Activated T-cell treated with anti-CD3 and anti-CD28 coated beads, Interleukin-2, amount 50 U/mL, for 1 hour (primary cell): ENCODE results near the gene SOX5.

Source experiments
- DNase-seq: peaks from one replicate; pipeline ENCODE4 v3.0.0-alpha.2; 2020

SOX5 gene

DNA sequence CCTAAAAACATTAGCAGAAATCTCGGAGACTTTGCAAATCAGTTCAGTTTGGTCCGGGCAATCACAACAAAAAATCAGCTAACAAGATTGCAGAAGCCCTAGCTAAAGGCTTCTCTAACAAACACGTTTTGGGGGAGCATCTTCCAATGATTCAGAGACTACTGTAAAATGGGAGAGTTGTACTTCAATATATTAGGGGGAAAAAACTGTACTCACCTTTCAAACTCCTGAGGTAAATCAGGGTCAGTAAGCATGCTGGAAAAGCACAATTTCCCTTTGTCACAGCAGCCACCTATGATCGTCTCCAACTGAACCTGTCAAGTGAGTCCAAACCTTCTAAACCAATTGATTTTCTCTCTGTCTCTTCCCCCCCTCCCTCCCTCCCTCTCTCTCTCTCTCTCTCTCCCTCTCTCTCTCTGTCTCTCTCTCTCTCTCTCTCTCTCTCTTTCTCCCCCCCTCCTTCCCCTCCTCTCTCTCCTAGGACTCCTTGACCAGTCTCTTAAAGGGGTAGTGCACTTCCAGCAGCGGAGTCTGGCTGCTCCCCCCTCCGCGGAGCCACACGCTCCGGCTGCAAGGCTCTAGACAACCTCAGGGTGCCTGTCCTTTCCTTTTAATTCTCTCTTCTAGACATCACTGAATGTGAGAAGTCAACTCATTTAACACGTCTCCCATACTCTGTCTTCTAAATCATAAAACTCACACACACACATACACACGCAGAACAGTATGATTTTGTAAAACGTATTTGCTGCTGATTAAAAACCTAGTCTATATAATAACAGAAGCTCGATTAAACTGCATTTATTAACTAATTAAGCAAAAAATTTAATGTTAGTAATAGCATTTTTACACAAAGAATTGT lies at the start of gene SOX5:
SOX5 (minus strand) TSS at position 323 of the 862 bp plus-strand sequence; CDS start at position 254, 69 bp downstream.
- no peak for DNase-seq

DNA sequence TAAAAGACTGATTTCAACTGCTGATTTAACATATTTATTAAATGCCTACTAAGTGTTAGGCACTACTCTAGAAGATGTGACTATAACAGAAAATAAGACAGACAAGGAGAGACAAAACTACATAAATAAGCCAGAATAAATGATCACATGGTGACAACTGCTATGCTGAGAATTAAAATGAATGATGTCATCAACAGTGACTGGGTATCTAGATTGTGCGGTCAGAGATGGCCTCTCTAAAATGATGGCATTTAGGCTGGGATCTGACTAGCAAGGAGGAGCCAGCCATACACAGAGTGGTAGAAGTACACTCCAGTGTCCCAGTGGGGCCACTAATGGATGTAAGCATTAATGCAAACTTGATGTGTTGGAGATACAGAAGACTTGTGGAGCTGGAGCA lies 37.6 kb upstream of the SOX5 start:
- DNase-seq = no peak

- DNase-seq = no peak
Observed at GRCh38 chr12:23980826-23981225, 31.4 kb upstream of the SOX5 start.

DNA sequence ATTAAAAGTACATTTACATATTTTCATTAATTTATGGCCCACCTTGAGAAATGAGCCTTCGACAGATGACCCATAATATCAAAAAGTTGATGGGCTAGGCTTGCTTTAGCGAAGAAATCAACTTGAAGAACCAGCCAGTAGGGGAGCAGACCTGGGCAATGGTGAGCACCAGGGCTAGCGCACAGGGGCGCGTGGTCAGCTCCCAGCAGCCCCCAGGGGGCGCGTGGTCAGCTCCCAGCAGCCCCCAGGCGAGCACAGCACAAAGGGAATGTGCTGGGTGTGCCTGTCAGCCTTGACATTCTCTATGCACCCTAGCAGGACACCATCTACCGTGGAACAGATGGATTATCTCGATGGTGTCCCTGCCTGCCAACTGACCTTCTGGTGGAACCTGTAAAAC lies 15.3 kb upstream of the SOX5 start:
- no peak for DNase-seq

GRCh38 chr12:23959826-23960225 lies 10.4 kb upstream of the SOX5 start:
- no peak for DNase-seq

DNA sequence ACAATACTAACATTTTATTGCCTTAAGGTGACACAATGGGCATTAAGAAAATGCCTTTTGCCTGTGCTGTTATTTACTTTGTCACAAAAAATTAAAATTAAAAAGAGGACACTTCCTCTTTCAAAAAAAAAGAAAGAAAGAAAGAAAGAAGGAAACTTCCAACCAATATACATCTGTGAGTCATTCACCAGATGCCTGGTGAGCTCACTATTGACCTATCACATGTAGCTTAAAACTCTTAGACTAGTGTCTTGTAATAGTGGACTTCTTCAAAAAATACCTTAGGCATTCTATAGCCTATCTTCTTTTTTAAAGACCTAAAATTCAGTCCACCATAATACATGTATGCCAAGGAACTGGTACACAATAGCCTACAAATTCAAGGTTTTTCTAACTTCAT lies 4.9 kb upstream of the SOX5 start:
- DNase-seq = no peak

DNA sequence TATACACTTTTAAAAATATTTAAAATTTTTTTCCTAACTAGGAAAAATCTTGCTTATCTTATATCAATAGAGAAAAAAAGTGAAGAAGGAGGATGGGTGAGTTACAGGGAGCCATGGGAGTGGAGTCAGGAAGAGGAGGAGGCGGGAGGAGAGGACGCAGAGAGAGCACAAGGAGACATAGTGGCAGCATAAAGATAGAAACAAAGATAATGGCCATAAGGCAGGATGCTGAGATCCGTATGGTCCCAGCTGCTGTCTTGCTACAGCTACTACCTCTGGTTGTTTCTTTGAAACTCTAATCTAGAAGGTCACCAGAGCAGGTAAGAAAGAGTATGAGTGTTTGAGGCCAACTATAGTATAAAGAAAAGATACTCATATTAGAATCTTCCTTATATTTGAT lies 2.6 kb upstream of the SOX5 start:
- DNase-seq = no peak

GRCh38 chr12:23950775-23951451 lies 1.4 kb upstream of the SOX5 start:
- DNase-seq = no peak

GRCh38 chr12:23950210-23950774 lies 822 bp upstream of the SOX5 start:
- DNase-seq = no peak

DNA sequence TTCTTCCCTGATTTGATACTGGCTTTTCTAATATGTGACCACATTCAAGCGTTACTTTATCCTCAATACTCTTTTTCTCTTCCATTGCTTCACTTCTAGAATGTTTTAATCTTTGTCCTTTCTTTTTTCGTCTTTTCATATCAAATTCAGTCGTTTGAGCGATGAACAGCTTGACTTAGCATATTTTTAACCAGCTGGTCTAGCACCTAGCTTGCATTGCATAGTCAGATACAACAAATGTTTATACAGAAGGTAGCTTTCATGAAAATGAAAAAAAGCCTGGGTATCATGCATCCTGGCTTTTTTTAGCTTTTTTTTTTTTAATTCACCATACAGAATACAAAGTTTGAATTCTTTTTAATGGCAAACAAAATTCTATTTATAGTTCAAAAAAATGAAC lies 1.2 kb downstream of the SOX5 start:
- no peak for DNase-seq

DNA sequence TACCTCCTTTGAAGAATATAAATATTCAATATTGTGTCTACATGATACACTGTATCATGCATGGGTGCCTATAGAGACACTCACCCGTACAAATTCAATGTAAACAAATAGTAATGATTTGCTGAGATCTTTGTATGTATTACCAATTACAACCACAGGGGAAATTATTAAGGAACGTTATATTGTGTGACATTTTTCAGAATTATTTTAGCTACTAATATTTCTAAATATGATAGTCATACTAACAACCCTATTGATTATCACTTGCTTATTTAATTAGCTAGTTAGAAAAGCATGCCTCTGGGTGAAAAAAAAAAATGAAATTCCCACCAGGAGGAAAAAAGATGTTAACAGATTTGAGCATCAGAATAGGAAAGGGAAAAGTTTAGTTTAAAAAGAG lies 2.1 kb downstream of the SOX5 start:
- DNase-seq = no peak

DNA sequence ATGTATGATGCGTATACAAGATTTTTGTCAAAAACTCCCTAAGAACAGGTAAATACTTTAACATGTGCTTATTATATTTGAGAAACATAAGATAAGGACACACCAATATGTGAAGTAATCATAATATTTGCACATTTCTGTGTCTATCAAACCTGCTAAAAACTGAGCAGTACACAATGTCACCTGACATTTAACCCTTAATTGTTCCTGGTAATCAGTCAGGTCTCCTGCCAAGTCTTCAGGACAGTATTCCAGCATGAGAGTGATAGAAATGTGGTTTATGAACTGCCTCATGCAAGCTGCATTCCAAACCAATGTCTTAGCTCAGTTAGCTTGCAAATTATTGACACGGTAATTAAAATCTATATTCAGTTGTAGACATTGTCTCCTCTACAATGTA lies 4.2 kb downstream of the SOX5 start:
- no peak for DNase-seq

DNA sequence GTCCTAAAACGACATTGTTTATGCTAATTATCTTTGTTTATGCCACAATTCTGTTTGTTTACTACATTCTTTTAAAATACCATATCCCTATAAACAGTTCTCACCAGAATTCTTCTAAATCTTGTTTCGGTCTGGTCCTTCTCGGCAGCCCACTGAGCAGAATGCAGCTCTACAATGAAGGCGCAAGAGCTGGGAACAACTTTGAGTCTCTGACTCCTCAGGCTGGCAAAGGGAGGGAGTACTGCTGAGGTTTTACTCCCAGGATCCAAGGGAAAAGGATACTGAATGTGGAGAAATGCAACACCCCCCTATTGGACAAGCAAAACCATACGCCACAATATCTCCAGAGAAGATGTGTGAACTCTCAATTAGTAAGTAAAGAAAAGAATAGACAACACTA lies 5.4 kb downstream of the SOX5 start:
- no peak for DNase-seq

DNA sequence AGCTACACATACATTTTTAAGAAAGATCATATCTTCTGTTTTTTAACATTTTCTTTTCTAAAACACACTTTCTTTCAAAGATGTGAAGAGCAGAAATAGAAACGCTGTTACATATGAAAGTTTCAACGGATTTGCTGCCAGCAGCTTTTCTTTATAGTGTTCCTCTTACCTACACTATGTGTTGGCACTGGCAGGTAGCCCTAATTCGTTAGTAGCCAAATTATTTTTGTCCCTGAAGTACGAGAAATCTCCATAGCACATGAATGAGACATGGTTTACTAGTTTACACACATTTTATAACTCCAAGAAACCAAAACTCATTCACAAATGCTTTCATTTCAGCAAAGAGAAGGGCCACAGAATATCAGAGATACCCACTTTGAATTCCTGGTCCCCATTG lies 6.6 kb downstream of the SOX5 start:
- no peak for DNase-seq

GRCh38 chr12:23941780-23942179 lies 7.7 kb downstream of the SOX5 start:
- no peak for DNase-seq

- no peak for DNase-seq
Observed at GRCh38 chr12:23938422-23938821, 11.0 kb downstream of the SOX5 start.

- DNase-seq = no peak
Observed at GRCh38 chr12:23931176-23931575, 18.3 kb downstream of the SOX5 start.

DNA sequence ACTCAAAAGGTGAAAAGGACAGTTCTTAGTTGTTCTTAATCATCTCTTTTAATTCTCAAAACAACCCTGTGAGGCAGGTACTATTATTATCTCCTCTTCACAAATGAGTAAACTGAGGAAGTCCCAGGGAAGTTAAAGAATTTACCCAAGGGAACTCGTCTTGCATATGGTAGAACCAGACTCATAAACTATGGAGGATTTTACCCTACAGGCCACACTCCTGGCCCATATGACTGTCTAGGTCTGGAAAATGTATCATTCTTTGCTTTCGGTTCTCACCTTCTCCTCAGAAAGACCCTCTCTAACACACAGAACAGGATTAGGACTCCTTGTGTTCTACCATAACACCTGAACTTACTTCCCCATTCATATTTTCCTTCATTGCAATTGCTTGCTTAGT lies 18.9 kb downstream of the SOX5 start:
- no peak for DNase-seq

- no peak for DNase-seq
Observed at GRCh38 chr12:23929906-23930305, 19.6 kb downstream of the SOX5 start.

DNA sequence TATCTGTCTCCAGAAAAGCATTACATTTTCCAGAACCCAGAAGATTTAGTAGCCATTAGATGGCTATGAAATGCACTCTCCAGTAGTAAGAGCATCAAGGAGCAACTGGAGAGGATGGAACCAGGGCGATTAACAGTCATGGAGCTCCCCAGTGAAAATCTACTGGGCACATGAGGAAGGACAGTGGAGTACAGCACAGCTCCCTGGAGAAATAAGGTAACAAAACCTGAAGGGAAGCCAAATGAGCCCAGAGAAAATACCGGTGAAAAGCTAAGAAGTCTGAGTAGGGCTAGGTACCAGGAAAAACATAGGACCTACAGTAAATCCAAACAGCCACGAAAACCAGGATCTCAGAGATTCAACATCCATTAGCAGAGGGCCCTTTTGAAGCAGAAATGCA lies 21.6 kb downstream of the SOX5 start:
- no peak for DNase-seq

DNA sequence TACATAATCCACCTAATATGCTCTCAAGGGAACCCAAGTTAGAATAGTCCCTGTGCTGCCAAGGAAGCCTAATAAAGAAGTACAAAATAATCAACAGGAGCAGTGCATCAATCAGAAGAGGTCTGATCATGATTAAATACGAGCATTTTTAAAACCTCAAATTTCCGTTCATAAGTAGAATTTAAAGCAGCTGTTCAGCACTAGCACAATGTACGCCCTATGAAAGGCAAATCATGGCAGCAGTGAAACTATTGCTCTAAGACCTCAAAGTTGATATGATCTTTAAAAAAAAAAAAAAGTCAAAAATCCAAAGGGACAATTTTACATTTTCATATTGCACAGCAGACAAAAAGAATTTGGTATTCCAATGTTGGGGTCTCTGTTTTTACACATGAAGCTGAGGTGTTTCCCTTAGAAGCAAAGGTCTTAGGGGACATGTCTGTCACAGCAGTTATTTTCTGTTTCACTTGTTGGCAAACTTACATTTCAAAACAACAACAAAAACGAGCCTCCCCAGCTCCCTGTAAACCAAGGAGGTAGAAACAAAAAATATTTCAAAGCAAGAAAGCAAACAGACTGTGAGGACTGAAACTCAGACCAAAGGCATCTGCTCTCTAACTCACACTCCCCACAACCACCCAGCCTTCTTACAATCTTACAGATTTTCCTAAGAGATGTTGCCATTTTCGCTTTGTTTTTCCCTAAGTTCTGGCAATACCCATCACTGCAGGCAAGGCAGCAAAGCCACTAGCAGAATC lies 28.2 kb downstream of the SOX5 start:
- no peak for DNase-seq

DNA sequence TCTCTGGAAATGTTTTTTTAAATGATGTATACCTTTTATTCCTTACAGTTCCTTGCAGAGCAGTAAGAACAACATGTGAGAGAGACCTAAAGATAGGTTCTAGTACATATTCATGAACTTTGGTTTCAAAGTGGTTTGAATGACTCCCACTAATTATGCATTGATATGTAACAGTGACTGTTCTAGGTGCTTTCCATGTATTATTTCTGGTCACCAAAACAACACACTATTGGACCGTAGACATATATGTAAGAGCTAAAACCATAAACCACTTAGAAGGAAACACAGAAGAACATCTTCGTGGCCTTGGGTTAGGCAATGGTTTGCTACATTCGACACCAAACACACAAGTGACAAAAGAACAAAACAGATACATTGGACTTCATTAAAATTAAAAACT lies 37.9 kb downstream of the SOX5 start:
- no peak for DNase-seq

DNA sequence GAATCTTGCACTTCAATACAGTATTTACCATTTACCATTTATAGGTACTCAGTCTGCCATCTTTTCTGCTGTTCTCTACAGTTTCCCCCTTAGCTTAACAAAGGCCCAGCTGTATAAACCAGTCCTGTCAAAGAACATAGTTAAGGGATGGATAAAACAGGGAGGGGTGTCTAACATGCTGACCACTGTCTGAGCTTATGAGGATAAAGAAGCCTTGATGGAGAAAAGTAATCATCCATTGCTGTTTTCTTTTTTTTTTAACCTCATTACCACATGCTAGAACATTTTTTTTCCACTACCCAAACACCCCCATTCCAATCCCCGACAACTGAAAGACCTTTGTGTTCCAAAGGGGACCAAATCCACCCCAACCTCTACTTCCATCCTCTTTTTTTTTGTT lies 39.9 kb downstream of the SOX5 start:
- no peak for DNase-seq

DNA sequence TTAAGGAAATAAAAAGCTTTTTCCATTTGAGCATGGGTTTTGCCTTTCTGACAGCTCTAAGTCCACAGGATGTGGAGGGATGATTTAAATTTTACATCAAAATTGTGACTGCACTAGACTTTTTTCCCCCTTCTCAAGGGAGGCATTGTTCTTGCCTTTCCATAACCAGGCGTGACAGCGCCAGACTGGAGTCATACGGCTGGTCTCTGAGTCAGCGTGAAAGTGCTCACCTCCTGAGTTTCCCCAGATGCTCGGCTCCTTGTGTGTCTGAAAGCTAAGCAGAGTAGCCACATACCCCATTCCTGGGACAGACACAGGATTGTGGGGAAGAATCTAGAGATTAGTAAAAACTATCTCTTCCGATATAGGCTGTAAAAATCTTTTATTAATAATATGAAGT lies 43.1 kb downstream of the SOX5 start:
- DNase-seq = no peak
